Caco-2 (cell line): ENCODE measurements around the gene CYP3A5. TPM values are rescaled to one million over a fixed set of nuclear protein-coding genes. Genes with fewer than 3 reads are reported as not detected.

Experiments used
- BruUV-seq: library from RNA; stranded (reverse); fragments of 400-500 nt; replicated peaks from 2 replicates; lab custom pipeline; 2021; lab: Mats Ljungman, UMichigan
- CTCF ChIA-PET: fragments of 300-600 bp; sonication (Branson Sonifier 250); formaldehyde crosslinking; loops from one replicate; lab custom pipeline; 2022; ENCODE audit warnings: antibody characterized with exemption; lab: Charles Lee
- POLR2A ChIA-PET: fragments of 300-600 bp; sonication (Branson Sonifier 250); formaldehyde crosslinking; loops from one replicate; lab custom pipeline; 2022; ENCODE audit warnings: antibody characterized with exemption; lab: Charles Lee
- DNase-seq, 2 experiments: peaks; one replicate each; pipeline versions ENCODE4 v3.0.0 to v3.0.0-alpha.2; 2020 to 2022
- H3K27me3 ChIP-seq: replicated peaks from 2 replicates; pipeline ENCODE4 v1.6.0; 2011; ENCODE audit warnings: low read length; ENCODE audit not compliant: control insufficient read depth, insufficient read depth
- H3K36me3 ChIP-seq: 2 replicates; pipeline ENCODE4 v1.5.1; 2011; ENCODE audit warnings: low read length; ENCODE audit not compliant: control insufficient read depth, insufficient read depth
- H3K4me1 ChIP-seq: fragments of 250-450 bp; sonication (Bioruptor Pico); 2 replicates; pipeline ENCODE4 v1.5.1; 2020; ENCODE audit warnings: mild to moderate bottlenecking
- H3K4me3 ChIP-seq: 2 replicates; pipeline ENCODE4 v1.5.1; 2011; ENCODE audit warnings: low read depth, mild to moderate bottlenecking, control low read depth, low read length
- H3K9me3 ChIP-seq: fragments of 250-450 bp; sonication (Bioruptor Pico); 2 replicates; pipeline ENCODE4 v1.5.1; 2020; ENCODE audit warnings: mild to moderate bottlenecking, moderate library complexity
- H3K27ac Mint-ChIP-seq: one replicate; pipeline ENCODE4 v1.8.0; 2022; ENCODE audit warnings: mixed read lengths; ENCODE audit not compliant: unreplicated experiment
- H3K27me3 Mint-ChIP-seq: one replicate; pipeline ENCODE4 v1.8.0; 2022; ENCODE audit warnings: mixed read lengths; ENCODE audit not compliant: insufficient read depth, unreplicated experiment
- H3K36me3 Mint-ChIP-seq: one replicate; pipeline ENCODE4 v1.8.0; 2022; ENCODE audit warnings: mild to moderate bottlenecking, mixed read lengths; ENCODE audit not compliant: insufficient read depth, unreplicated experiment
- H3K4me1 Mint-ChIP-seq: one replicate; pipeline ENCODE4 v1.8.0; 2022; ENCODE audit warnings: low read depth, mixed read lengths; ENCODE audit not compliant: unreplicated experiment
- H3K4me3 Mint-ChIP-seq: one replicate; pipeline ENCODE4 v1.8.0; 2022; ENCODE audit warnings: mild to moderate bottlenecking, moderate library complexity, mixed read lengths; ENCODE audit not compliant: unreplicated experiment
- H3K9me3 Mint-ChIP-seq: one replicate; pipeline ENCODE4 v1.8.0; 2022; ENCODE audit warnings: mixed read lengths; ENCODE audit not compliant: unreplicated experiment
- intact Hi-C: fragments of 100-400 bp; cut with micrococcal nuclease; formaldehyde crosslinking; loops from one replicate; pipeline ENCODE4 v1.10.0; 2022; ENCODE audit not compliant: unreplicated experiment
- total RNA-seq: library from RNA; stranded (reverse); gene quantifications from 2 replicates; pipeline ENCODE4 v1.2.3, GENCODE V29; 2022
- TF ChIP-seq, protein P1 (sequence below), 2 experiments: fragments of 200-600 bp in 1 of 2; IDR thresholded peaks; 1 replicate in 1 of 2; 2 replicates in 1 of 2; pipeline versions ENCODE4 v1.5.1 to v1.8.0; 2011 to 2022; ENCODE audit warnings: antibody characterized with exemption in 1 of 2, control low read depth in 1 of 2, inconsistent platforms in 1 of 2, low read depth in 1 of 2, low read length in 1 of 2, mild to moderate bottlenecking in 1 of 2, moderate library complexity in 1 of 2; ENCODE audit not compliant: insufficient read depth in 1 of 2, severe bottlenecking in 1 of 2, unreplicated experiment in 1 of 2

Gene CYP3A5
- total RNA-seq, 1 experiment from 2014 or later: 2.7 TPM

DNA sequence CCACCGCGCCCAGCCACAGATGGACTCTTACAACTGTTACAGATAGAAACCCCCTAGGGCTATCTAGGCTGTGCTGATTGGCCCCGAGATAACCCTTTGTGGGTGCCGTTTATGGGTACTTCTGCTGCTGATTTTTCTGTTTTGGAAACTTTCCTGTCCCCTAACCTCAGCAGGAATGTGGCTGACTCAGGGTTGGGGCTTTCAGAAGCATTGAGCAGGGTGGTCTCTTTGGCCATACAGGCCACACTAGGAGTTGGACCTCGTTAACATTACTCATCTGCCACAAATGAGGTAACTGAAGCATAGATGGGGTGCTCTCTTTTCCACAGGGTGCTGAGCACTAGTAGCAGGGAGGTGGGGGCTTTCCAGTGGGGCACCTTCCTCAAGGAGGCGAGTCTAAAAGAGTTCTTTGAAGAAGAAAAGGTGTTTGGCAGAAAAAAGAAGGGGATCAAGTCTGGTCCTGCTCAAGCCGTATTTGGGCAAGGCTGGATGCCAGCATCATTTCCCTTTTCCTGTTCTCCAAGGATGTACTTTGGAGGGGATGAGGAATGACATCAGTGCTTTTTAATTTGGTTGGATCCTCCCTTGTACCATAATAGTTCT lies 56.6 kb downstream of the CYP3A5 start:
- Mint-ChIP-seq H3K36me3 (peaks cover 86% of the 10 kb centered on the region), H3K4me3 (no peak overlapping the region), H3K4me1 (peaks cover 12% of the 10 kb centered on the region), H3K27me3 (no peaks in the 10 kb centered on the region), H3K27ac (no peak overlapping the region), H3K9me3 (no peaks in the 10 kb centered on the region)
- Histone ChIP-seq H3K4me1 (no peaks in the 10 kb centered on the region; the same call in 1 of the 2 replicates), H3K27me3 (no peaks in the 10 kb centered on the region), H3K36me3 (peaks cover 16% of the 10 kb centered on the region), H3K4me3 (no peak overlapping the region), H3K9me3 (no peaks in the 10 kb centered on the region)
- TF ChIP-seq, protein P1, sequence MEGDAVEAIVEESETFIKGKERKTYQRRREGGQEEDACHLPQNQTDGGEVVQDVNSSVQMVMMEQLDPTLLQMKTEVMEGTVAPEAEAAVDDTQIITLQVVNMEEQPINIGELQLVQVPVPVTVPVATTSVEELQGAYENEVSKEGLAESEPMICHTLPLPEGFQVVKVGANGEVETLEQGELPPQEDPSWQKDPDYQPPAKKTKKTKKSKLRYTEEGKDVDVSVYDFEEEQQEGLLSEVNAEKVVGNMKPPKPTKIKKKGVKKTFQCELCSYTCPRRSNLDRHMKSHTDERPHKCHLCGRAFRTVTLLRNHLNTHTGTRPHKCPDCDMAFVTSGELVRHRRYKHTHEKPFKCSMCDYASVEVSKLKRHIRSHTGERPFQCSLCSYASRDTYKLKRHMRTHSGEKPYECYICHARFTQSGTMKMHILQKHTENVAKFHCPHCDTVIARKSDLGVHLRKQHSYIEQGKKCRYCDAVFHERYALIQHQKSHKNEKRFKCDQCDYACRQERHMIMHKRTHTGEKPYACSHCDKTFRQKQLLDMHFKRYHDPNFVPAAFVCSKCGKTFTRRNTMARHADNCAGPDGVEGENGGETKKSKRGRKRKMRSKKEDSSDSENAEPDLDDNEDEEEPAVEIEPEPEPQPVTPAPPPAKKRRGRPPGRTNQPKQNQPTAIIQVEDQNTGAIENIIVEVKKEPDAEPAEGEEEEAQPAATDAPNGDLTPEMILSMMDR (IDR thresholded peaks at IDR 0.05; ENCODE audit: insufficient read depth in 1 of 2, low read depth in 1 of 2, low read length in 1 of 2, severe bottlenecking in 1 of 2, unreplicated experiment in 1 of 2): no peak
- ChIA-PET CTCF (no interaction called here), POLR2A (no interaction called here)
- BruUV-seq: no TSS peak
- intact Hi-C loops: no loop called here
- no peak for DNase-seq

DNA sequence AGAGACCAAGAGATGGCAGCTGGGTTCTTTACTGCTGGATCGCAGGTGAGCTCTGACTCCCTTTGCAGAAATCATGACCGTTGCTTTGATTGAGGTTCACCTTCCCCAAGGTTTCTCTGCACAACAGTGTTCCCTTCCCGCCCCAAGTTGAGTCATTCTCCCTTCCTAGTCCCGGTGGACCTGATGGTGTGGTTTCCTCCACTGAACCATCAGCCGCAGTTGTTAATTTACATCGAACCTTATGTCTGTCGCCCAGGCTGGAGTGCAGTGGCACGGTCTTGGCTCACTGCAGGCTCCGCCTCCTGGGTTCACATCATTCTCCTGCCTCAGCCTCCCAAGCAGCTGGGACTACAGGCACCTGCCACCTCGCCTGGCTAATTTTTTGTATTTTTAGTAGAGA lies 57.2 kb downstream of the CYP3A5 start:
- Mint-ChIP-seq H3K27ac (no peak overlapping the region), H3K4me3 (no peak overlapping the region), H3K4me1 (peaks cover 17% of the 10 kb centered on the region), H3K9me3 (no peaks in the 10 kb centered on the region), H3K27me3 (no peaks in the 10 kb centered on the region), H3K36me3 (peaks cover 83% of the 10 kb centered on the region)
- H3K4me1 ChIP-seq: no peaks in the 10 kb centered on the region; the same call in 1 of the 2 replicates
- TF ChIP-seq, protein P1 (IDR thresholded peaks at IDR 0.05; ENCODE audit: insufficient read depth in 1 of 2, low read depth in 1 of 2, low read length in 1 of 2, severe bottlenecking in 1 of 2, unreplicated experiment in 1 of 2): no peak
- H3K4me3 ChIP-seq: no peak overlapping the region
- no peak for DNase-seq
- BruUV-seq: no TSS peak
- CTCF ChIA-PET: no interaction called here
- intact Hi-C loops: no loop called here
- H3K9me3 ChIP-seq: no peaks in the 10 kb centered on the region
- POLR2A ChIA-PET: no interaction called here
- no peaks in the 10 kb centered on the region for H3K27me3 ChIP-seq
- H3K36me3 ChIP-seq: peaks cover 16% of the 10 kb centered on the region

DNA sequence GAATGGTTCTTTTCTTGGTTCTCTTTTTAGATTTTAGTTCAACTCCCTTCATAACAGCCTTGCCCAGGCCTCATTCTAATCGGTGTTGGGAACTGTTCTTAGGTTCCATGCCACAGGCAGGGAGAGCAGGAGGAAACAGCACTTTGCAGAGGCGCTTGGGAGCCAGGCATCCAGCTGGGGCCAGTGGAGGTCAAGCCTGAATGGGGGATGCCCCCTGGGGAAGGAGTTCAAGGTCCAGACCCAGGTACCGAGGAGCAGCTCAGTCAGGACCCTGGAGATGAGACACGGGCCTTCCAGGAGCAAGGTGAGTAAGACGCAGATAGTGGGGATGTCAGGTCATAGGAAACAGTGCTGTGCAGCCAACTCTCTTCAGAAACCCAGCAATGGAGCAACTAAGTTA lies 58.5 kb downstream of the CYP3A5 start:
- intact Hi-C loops: no loop called here
- H3K27me3 ChIP-seq: no peaks in the 10 kb centered on the region
- TF ChIP-seq, protein P1 (IDR thresholded peaks at IDR 0.05; ENCODE audit: insufficient read depth in 1 of 2, low read depth in 1 of 2, low read length in 1 of 2, severe bottlenecking in 1 of 2, unreplicated experiment in 1 of 2): no peak
- H3K36me3 Mint-ChIP-seq: peaks cover 87% of the 10 kb centered on the region
- POLR2A ChIA-PET: no interaction called here
- no peak for DNase-seq
- no peak overlapping the region for H3K4me3 ChIP-seq
- H3K9me3 ChIP-seq: no peaks in the 10 kb centered on the region
- peaks cover 16% of the 10 kb centered on the region for H3K36me3 ChIP-seq
- BruUV-seq: no TSS peak
- H3K27me3 Mint-ChIP-seq: no peaks in the 10 kb centered on the region
- CTCF ChIA-PET: no interaction called here
- H3K27ac Mint-ChIP-seq: no peak overlapping the region
- peaks cover 21% of the 10 kb centered on the region for H3K4me1 Mint-ChIP-seq
- H3K4me3 Mint-ChIP-seq: no peak overlapping the region
- no peaks in the 10 kb centered on the region for H3K9me3 Mint-ChIP-seq
- H3K4me1 ChIP-seq: no peaks in the 10 kb centered on the region; the same call in 1 of the 2 replicates
